Measurements from ENCODE around the gene TMTC2.
"Not testable (repeated sequence)": the region's sequence is repeated elsewhere in the genome, so short reads cannot be mapped to it uniquely, and the experiment has no call there.

The TMTC2 gene

GRCh38 chr12:82841487-82841904 is 154.8 kb downstream of the TMTC2 start:
- Histone ChIP-seq H2BK12ac (ENCODE audit: low read length) (no peak overlapping the region), H3K36me3 (ENCODE audit: control insufficient read depth in 1 of 2, insufficient read depth in 2 of 2, low read length in 2 of 2) (peaks cover 2 to 3% of the 10 kb centered on the region in 2 experiments), H3K23ac (ENCODE audit: low read length) (no peak overlapping the region), H2BK5ac (ENCODE audit: low read depth, low read length, poor library complexity) (no peak overlapping the region), H3K79me2 (ENCODE audit: control insufficient read depth, insufficient read depth, low read length, poor library complexity) (peaks cover 2% of the 10 kb centered on the region), H2AK5ac (ENCODE audit: low read length) (no peak overlapping the region), H3K14ac (ENCODE audit: low read length) (no peak overlapping the region), H4K12ac (ENCODE audit: low read depth, low read length) (no peak overlapping the region), H3K27me3 (ENCODE audit: insufficient read depth, low read length) (no peaks in the 10 kb centered on the region), H2AFZ (ENCODE audit: insufficient read depth, low read length, poor library complexity) (no peak overlapping the region), H3K4me3 (ENCODE audit: low read depth, low read length) (no peak overlapping the region), H3K79me1 (ENCODE audit: low read length) (no peaks in the 10 kb centered on the region), H2BK120ac (ENCODE audit: insufficient read depth, low read length, poor library complexity) (no peak overlapping the region), H3K27ac (ENCODE audit: low read depth, low read length) (no peak overlapping the region), H4K8ac (ENCODE audit: low read depth, low read length) (no peak overlapping the region), H4K91ac (ENCODE audit: low read depth, low read length) (no peak overlapping the region), H3K4me1 (ENCODE audit: control insufficient read depth in 1 of 2, insufficient read depth in 2 of 2, low read length in 2 of 2) (peaks cover 0 to 2% of the 10 kb centered on the region in 2 experiments), H3K9me3 (ENCODE audit: insufficient read depth, low read depth, low read length) (no peaks in the 10 kb centered on the region), H3K18ac (ENCODE audit: low read length) (no peak overlapping the region), H3K4ac (ENCODE audit: low read depth, low read length) (no peak overlapping the region), H3K4me2 (ENCODE audit: low read length) (no peak overlapping the region), H3K9ac (ENCODE audit: low read length) (no peak overlapping the region)
- DNase-seq: no peak
- WGBS (ENCODE audit: extremely low coverage, insufficient coverage, insufficient read length): no CpG with 5 or more reads among the region's 7 CpGs

GRCh38 chr12:82842480-82842879 is 155.8 kb downstream of the TMTC2 start:
- Histone ChIP-seq H2AK5ac (ENCODE audit: low read length) (no peak overlapping the region), H3K4me2 (ENCODE audit: low read length) (no peak overlapping the region), H3K27ac (ENCODE audit: low read depth, low read length) (no peak overlapping the region), H3K9me3 (ENCODE audit: insufficient read depth, low read depth, low read length) (no peaks in the 10 kb centered on the region), H4K12ac (ENCODE audit: low read depth, low read length) (no peak overlapping the region), H3K4me1 (ENCODE audit: control insufficient read depth in 1 of 2, insufficient read depth in 2 of 2, low read length in 2 of 2) (peaks cover 0 to 2% of the 10 kb centered on the region in 2 experiments), H3K9ac (ENCODE audit: low read length) (no peak overlapping the region), H2BK5ac (ENCODE audit: low read depth, low read length, poor library complexity) (no peak overlapping the region), H3K4me3 (ENCODE audit: low read depth, low read length) (no peak overlapping the region), H3K79me1 (ENCODE audit: low read length) (no peaks in the 10 kb centered on the region), H3K4ac (ENCODE audit: low read depth, low read length) (no peak overlapping the region), H3K18ac (ENCODE audit: low read length) (no peak overlapping the region), H2BK12ac (ENCODE audit: low read length) (no peak overlapping the region), H4K91ac (ENCODE audit: low read depth, low read length) (no peak overlapping the region), H2AFZ (ENCODE audit: insufficient read depth, low read length, poor library complexity) (no peak overlapping the region), H4K8ac (ENCODE audit: low read depth, low read length) (no peak overlapping the region), H3K27me3 (ENCODE audit: insufficient read depth, low read length) (no peaks in the 10 kb centered on the region), H3K36me3 (ENCODE audit: control insufficient read depth in 1 of 2, insufficient read depth in 2 of 2, low read length in 2 of 2) (peaks cover 2 to 3% of the 10 kb centered on the region in 2 experiments), H3K14ac (ENCODE audit: low read length) (no peak overlapping the region), H3K23ac (ENCODE audit: low read length) (no peak overlapping the region), H3K79me2 (ENCODE audit: control insufficient read depth, insufficient read depth, low read length, poor library complexity) (peaks cover 2% of the 10 kb centered on the region), H2BK120ac (ENCODE audit: insufficient read depth, low read length, poor library complexity) (no peak overlapping the region)
- WGBS (ENCODE audit: extremely low coverage, insufficient coverage, insufficient read length): no CpG with 5 or more reads among the region's 3 CpGs
- DNase-seq: no peak

DNA sequence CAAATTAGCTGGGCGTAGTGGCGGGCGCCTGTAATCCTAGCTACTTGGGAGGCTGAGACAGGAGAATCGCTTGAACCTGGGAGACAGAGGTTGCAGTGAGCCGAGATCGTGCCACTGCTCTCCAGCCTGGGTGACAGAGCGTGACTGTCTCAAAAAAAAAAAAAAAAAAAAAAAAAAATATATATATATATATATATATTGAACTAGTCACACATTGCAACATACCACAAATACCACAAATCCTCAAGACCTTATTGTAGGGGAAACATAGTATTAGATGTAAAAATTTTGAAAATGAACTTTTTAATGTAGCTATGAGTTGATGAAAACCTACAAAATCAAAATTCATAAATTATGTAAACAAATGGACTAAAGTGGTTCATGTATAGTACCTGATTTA is 158.4 kb downstream of the TMTC2 start:
- H3K4me2 ChIP-seq (ENCODE audit: low read length); H3K27ac ChIP-seq (ENCODE audit: low read depth, low read length); H2AFZ ChIP-seq (ENCODE audit: insufficient read depth, low read length, poor library complexity); H2BK12ac ChIP-seq (ENCODE audit: low read length); H3K27me3 ChIP-seq (ENCODE audit: insufficient read depth, low read length); H3K36me3 ChIP-seq (ENCODE audit: control insufficient read depth in 1 of 2, insufficient read depth in 2 of 2, low read length in 2 of 2); H3K9ac ChIP-seq (ENCODE audit: low read length); H4K8ac ChIP-seq (ENCODE audit: low read depth, low read length); H4K12ac ChIP-seq (ENCODE audit: low read depth, low read length); H4K91ac ChIP-seq (ENCODE audit: low read depth, low read length); H2AK5ac ChIP-seq (ENCODE audit: low read length); H3K4me1 ChIP-seq (ENCODE audit: control insufficient read depth in 1 of 2, insufficient read depth in 2 of 2, low read length in 2 of 2); H3K4me3 ChIP-seq (ENCODE audit: low read depth, low read length); H3K14ac ChIP-seq (ENCODE audit: low read length); H3K79me1 ChIP-seq (ENCODE audit: low read length); H2BK120ac ChIP-seq (ENCODE audit: insufficient read depth, low read length, poor library complexity); H2BK5ac ChIP-seq (ENCODE audit: low read depth, low read length, poor library complexity); H3K23ac ChIP-seq (ENCODE audit: low read length); H3K79me2 ChIP-seq (ENCODE audit: control insufficient read depth, insufficient read depth, low read length, poor library complexity); H3K4ac ChIP-seq (ENCODE audit: low read depth, low read length); DNase-seq; H3K9me3 ChIP-seq (ENCODE audit: insufficient read depth, low read depth, low read length); H3K18ac ChIP-seq (ENCODE audit: low read length): not testable (repeated sequence)
- WGBS (ENCODE audit: extremely low coverage, insufficient coverage, insufficient read length): no CpG with 5 or more reads among the region's 7 CpGs

DNA sequence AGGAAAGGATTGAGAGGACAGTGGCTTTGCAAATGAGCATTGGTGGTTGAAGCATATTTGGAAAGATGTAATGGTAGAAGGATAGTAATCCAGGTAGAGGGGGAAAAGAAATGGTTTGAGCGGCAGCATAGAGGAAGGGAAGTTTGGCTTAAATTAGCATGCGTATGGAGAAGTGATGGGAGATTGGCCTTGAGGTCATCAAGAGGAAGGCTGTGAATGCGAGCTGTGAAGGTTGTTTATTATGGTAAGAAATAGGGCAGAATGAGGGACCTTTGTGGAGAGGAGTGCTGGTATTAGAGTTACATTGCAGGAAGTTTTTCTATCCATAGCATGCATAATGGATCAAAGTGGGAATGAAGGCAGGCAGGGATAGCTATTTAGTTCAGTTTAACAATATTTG is 162.1 kb downstream of the TMTC2 start:
- Histone ChIP-seq H3K4me2 (ENCODE audit: low read length) (no peak overlapping the region), H3K23ac (ENCODE audit: low read length) (peak overlapping the region; percentile 38), H3K27ac (ENCODE audit: low read depth, low read length) (no peak overlapping the region), H2AK5ac (ENCODE audit: low read length) (no peak overlapping the region), H2AFZ (ENCODE audit: insufficient read depth, low read length, poor library complexity) (no peak overlapping the region), H3K9me3 (ENCODE audit: insufficient read depth, low read depth, low read length) (no peaks in the 10 kb centered on the region), H3K4me1 (ENCODE audit: control insufficient read depth in 1 of 2, insufficient read depth in 2 of 2, low read length in 2 of 2) (no peaks in the 10 kb centered on the region), H3K79me2 (ENCODE audit: control insufficient read depth, insufficient read depth, low read length, poor library complexity) (no peaks in the 10 kb centered on the region), H3K4ac (ENCODE audit: low read depth, low read length) (no peak overlapping the region), H2BK12ac (ENCODE audit: low read length) (no peak overlapping the region), H3K27me3 (ENCODE audit: insufficient read depth, low read length) (no peaks in the 10 kb centered on the region), H3K14ac (ENCODE audit: low read length) (no peak overlapping the region), H3K79me1 (ENCODE audit: low read length) (no peaks in the 10 kb centered on the region), H2BK120ac (ENCODE audit: insufficient read depth, low read length, poor library complexity) (no peak overlapping the region), H4K8ac (ENCODE audit: low read depth, low read length) (no peak overlapping the region), H3K36me3 (ENCODE audit: control insufficient read depth in 1 of 2, insufficient read depth in 2 of 2, low read length in 2 of 2) (peaks cover 0 to 5% of the 10 kb centered on the region in 2 experiments), H2BK5ac (ENCODE audit: low read depth, low read length, poor library complexity) (no peak overlapping the region), H3K18ac (ENCODE audit: low read length) (no peak overlapping the region), H4K12ac (ENCODE audit: low read depth, low read length) (no peak overlapping the region), H3K9ac (ENCODE audit: low read length) (no peak overlapping the region), H3K4me3 (ENCODE audit: low read depth, low read length) (no peak overlapping the region), H4K91ac (ENCODE audit: low read depth, low read length) (no peak overlapping the region)
- DNase-seq: peak in 1 of 2 donors; percentile 35
- 100% methylated on average over 2 of the region's 3 CpGs for WGBS (ENCODE audit: extremely low coverage, insufficient coverage, insufficient read length)
